Trophoblast cell (in vitro differentiated cells and primary cell): Measurements from ENCODE around the gene PRKCH.
A peak's percentile ranks its signal among the peaks of the same experiment; 100 is the strongest.

Source experiments
- DNase-seq, 2 donors: peaks; one replicate each; pipeline ENCODE4 v3.0.0-alpha.2; 2016
- H2AFZ ChIP-seq: 2 replicates; pipeline ENCODE4 v1.6.1; 2013; ENCODE audit warnings: low read length, moderate library complexity, mild to moderate bottlenecking; ENCODE audit not compliant: insufficient read depth, poor library complexity
- H2AK5ac ChIP-seq: 2 replicates; pipeline ENCODE4 v1.6.1; 2013; ENCODE audit warnings: mild to moderate bottlenecking, low read length
- H2BK120ac ChIP-seq: 2 replicates; pipeline ENCODE4 v1.6.1; 2013; ENCODE audit warnings: low read length, mild to moderate bottlenecking, moderate library complexity; ENCODE audit not compliant: insufficient read depth, poor library complexity
- H2BK12ac ChIP-seq: 2 replicates; pipeline ENCODE4 v1.6.1; 2013; ENCODE audit warnings: mild to moderate bottlenecking, low read length, moderate library complexity
- H2BK5ac ChIP-seq: 2 replicates; pipeline ENCODE4 v1.6.1; 2013; ENCODE audit warnings: low read length, low read depth, moderate library complexity, mild to moderate bottlenecking; ENCODE audit not compliant: poor library complexity
- H3K14ac ChIP-seq: 2 replicates; pipeline ENCODE4 v1.6.1; 2013; ENCODE audit warnings: mild to moderate bottlenecking, low read length
- H3K18ac ChIP-seq: 2 replicates; pipeline ENCODE4 v1.6.1; 2013; ENCODE audit warnings: mild to moderate bottlenecking, low read length
- H3K23ac ChIP-seq: 2 replicates; pipeline ENCODE4 v1.6.1; 2013; ENCODE audit warnings: low read length
- H3K27ac ChIP-seq: 2 replicates; pipeline ENCODE4 v1.5.1; 2013; ENCODE audit warnings: low read depth, mild to moderate bottlenecking, inconsistent platforms, low read length, moderate library complexity
- H3K27me3 ChIP-seq: 2 replicates; pipeline ENCODE4 v1.6.1; 2013; ENCODE audit warnings: inconsistent platforms, mild to moderate bottlenecking, low read length, moderate library complexity; ENCODE audit not compliant: insufficient read depth
- H3K36me3 ChIP-seq, 2 experiments: 1 replicate in 1 of 2; 2 replicates in 1 of 2; pipeline ENCODE4 v1.6.1; 2013; ENCODE audit warnings: low read length in 2 of 2, mild to moderate bottlenecking in 2 of 2, moderate library complexity in 1 of 2; ENCODE audit not compliant: insufficient read depth in 2 of 2, control insufficient read depth in 1 of 2
- H3K4ac ChIP-seq: 2 replicates; pipeline ENCODE4 v1.6.1; 2013; ENCODE audit warnings: low read depth, mild to moderate bottlenecking, low read length, moderate library complexity
- H3K4me1 ChIP-seq, 2 experiments: 1 replicate in 1 of 2; 2 replicates in 1 of 2; pipeline ENCODE4 v1.6.1; 2013; ENCODE audit warnings: low read length in 2 of 2, mild to moderate bottlenecking in 2 of 2, moderate library complexity in 1 of 2; ENCODE audit not compliant: insufficient read depth in 2 of 2, control insufficient read depth in 1 of 2
- H3K4me2 ChIP-seq: 2 replicates; pipeline ENCODE4 v1.6.1; 2013; ENCODE audit warnings: inconsistent platforms, mild to moderate bottlenecking, low read length, moderate library complexity
- H3K4me3 ChIP-seq: 2 replicates; pipeline ENCODE4 v1.5.1; 2013; ENCODE audit warnings: mild to moderate bottlenecking, low read depth, low read length, inconsistent platforms
- H3K79me1 ChIP-seq: one replicate; pipeline ENCODE4 v1.6.1; 2013; ENCODE audit warnings: low read length
- H3K79me2 ChIP-seq: 2 replicates; pipeline ENCODE4 v1.6.1; 2013; ENCODE audit warnings: low read length, mild to moderate bottlenecking; ENCODE audit not compliant: control insufficient read depth, insufficient read depth, poor library complexity
- H3K9ac ChIP-seq: 2 replicates; pipeline ENCODE4 v1.6.1; 2013; ENCODE audit warnings: mild to moderate bottlenecking, low read length
- H3K9me3 ChIP-seq: 2 replicates; pipeline ENCODE4 v1.6.1; 2013; ENCODE audit warnings: low read depth, mild to moderate bottlenecking, control low read depth, inconsistent platforms, low read length; ENCODE audit not compliant: insufficient read depth
- H4K12ac ChIP-seq: 2 replicates; pipeline ENCODE4 v1.6.1; 2013; ENCODE audit warnings: low read depth, mild to moderate bottlenecking, low read length, moderate library complexity
- H4K8ac ChIP-seq: 2 replicates; pipeline ENCODE4 v1.6.1; 2013; ENCODE audit warnings: low read depth, mild to moderate bottlenecking, low read length, moderate library complexity
- H4K91ac ChIP-seq: one replicate; pipeline ENCODE4 v1.6.1; 2013; ENCODE audit warnings: low read depth, mild to moderate bottlenecking, low read length, moderate library complexity
- WGBS: extraction: QIAGEN DNeasy Blood & Tissue Kit; methylation state at CpG from one replicate; pipeline ENCODE4 v1.1.7; 2013; ENCODE audit warnings: missing lambda C conversion rate; ENCODE audit not compliant: insufficient read length, insufficient coverage; ENCODE audit errors: extremely low coverage; 5-methylcytosine and 5-hydroxymethylcytosine counted together

The PRKCH gene

GRCh38 chr14:61282746-61283145 is 38.6 kb upstream of the PRKCH start:
- no peak overlapping the region for H2BK12ac ChIP-seq
- no peak overlapping the region for H2AFZ ChIP-seq
- H3K79me1 ChIP-seq: peaks cover 9% of the 10 kb centered on the region
- H3K4me2 ChIP-seq: no peak overlapping the region
- no peak for DNase-seq
- no peak overlapping the region for H3K18ac ChIP-seq
- H3K9ac ChIP-seq: no peak overlapping the region
- H3K27ac ChIP-seq: no peak overlapping the region
- H4K91ac ChIP-seq: no peak overlapping the region
- no peak overlapping the region for H4K8ac ChIP-seq
- no peak overlapping the region for H3K4me3 ChIP-seq
- H3K4ac ChIP-seq: no peak overlapping the region
- H3K27me3 ChIP-seq: no peaks in the 10 kb centered on the region
- no CpG with 5 or more reads among the region's 2 CpGs for WGBS
- H3K9me3 ChIP-seq: peaks cover 8% of the 10 kb centered on the region
- no peak overlapping the region for H4K12ac ChIP-seq
- H2BK120ac ChIP-seq: no peak overlapping the region
- H3K23ac ChIP-seq: no peak overlapping the region
- H3K36me3 ChIP-seq: no peaks in the 10 kb centered on the region
- no peak overlapping the region for H2BK5ac ChIP-seq
- H3K14ac ChIP-seq: no peak overlapping the region
- H3K79me2 ChIP-seq: peaks cover 4% of the 10 kb centered on the region
- H3K4me1 ChIP-seq: peaks cover 4 to 9% of the 10 kb centered on the region in 2 experiments
- H2AK5ac ChIP-seq: no peak overlapping the region

GRCh38 chr14:61284001-61284400 is 37.4 kb upstream of the PRKCH start:
- Histone ChIP-seq H4K91ac (no peak overlapping the region), H2BK5ac (no peak overlapping the region), H2AFZ (no peak overlapping the region), H3K79me2 (peaks cover 4% of the 10 kb centered on the region), H3K14ac (no peak overlapping the region), H3K4ac (no peak overlapping the region), H3K4me3 (no peak overlapping the region), H2BK12ac (no peak overlapping the region), H2BK120ac (no peak overlapping the region), H3K18ac (no peak overlapping the region), H3K27me3 (no peaks in the 10 kb centered on the region), H3K9me3 (peaks cover 8% of the 10 kb centered on the region), H3K4me2 (no peak overlapping the region), H4K8ac (no peak overlapping the region), H3K36me3 (no peaks in the 10 kb centered on the region), H3K27ac (no peak overlapping the region), H4K12ac (no peak overlapping the region), H3K79me1 (peaks cover 9% of the 10 kb centered on the region), H3K9ac (peak overlapping the region; percentile 12), H3K23ac (no peak overlapping the region), H2AK5ac (no peak overlapping the region), H3K4me1 (peaks cover 4 to 9% of the 10 kb centered on the region in 2 experiments)
- no CpG with 5 or more reads among the region's 3 CpGs for WGBS
- peak in 1 of 2 donors; percentile 26 for DNase-seq

- Histone ChIP-seq H3K23ac (no peak overlapping the region), H3K4ac (no peak overlapping the region), H3K36me3 (no peaks in the 10 kb centered on the region), H3K79me2 (peaks cover 4% of the 10 kb centered on the region), H3K27ac (no peak overlapping the region), H3K4me3 (no peak overlapping the region), H3K14ac (no peak overlapping the region), H3K4me2 (no peak overlapping the region), H3K18ac (no peak overlapping the region), H2BK12ac (no peak overlapping the region), H2BK120ac (no peak overlapping the region), H2AK5ac (no peak overlapping the region), H4K8ac (no peak overlapping the region), H3K4me1 (peaks cover 4% of the 10 kb centered on the region in 2 experiments), H3K27me3 (no peaks in the 10 kb centered on the region), H4K91ac (no peak overlapping the region), H2BK5ac (no peak overlapping the region), H4K12ac (no peak overlapping the region), H3K9me3 (peaks cover 3% of the 10 kb centered on the region), H2AFZ (no peak overlapping the region), H3K9ac (no peak overlapping the region), H3K79me1 (peaks cover 8% of the 10 kb centered on the region)
- DNase-seq: no peak
- WGBS: no CpG with 5 or more reads among the region's 4 CpGs
Observed at GRCh38 chr14:61285364-61285763, 36.0 kb upstream of the PRKCH start.

GRCh38 chr14:61287196-61287595 is 34.2 kb upstream of the PRKCH start:
- no peaks in the 10 kb centered on the region for H3K36me3 ChIP-seq
- no peaks in the 10 kb centered on the region for H3K79me1 ChIP-seq
- H3K14ac ChIP-seq: no peak overlapping the region
- no CpG with 5 or more reads among the region's 7 CpGs for WGBS
- H3K4me3 ChIP-seq: no peak overlapping the region
- H3K23ac ChIP-seq: no peak overlapping the region
- H2AFZ ChIP-seq: no peak overlapping the region
- no peak for DNase-seq
- no peak overlapping the region for H3K18ac ChIP-seq
- H3K27me3 ChIP-seq: no peaks in the 10 kb centered on the region
- H3K9ac ChIP-seq: no peak overlapping the region
- no peaks in the 10 kb centered on the region for H3K79me2 ChIP-seq
- H3K9me3 ChIP-seq: no peaks in the 10 kb centered on the region
- H2AK5ac ChIP-seq: no peak overlapping the region
- no peak overlapping the region for H4K12ac ChIP-seq
- no peak overlapping the region for H3K4ac ChIP-seq
- H2BK5ac ChIP-seq: no peak overlapping the region
- no peak overlapping the region for H3K4me2 ChIP-seq
- H3K27ac ChIP-seq: no peak overlapping the region
- H4K8ac ChIP-seq: no peak overlapping the region
- no peak overlapping the region for H2BK120ac ChIP-seq
- no peaks in the 10 kb centered on the region for H3K4me1 ChIP-seq
- no peak overlapping the region for H2BK12ac ChIP-seq
- no peak overlapping the region for H4K91ac ChIP-seq
